Astrocyte (in vitro differentiated cells and primary cell): ENCODE data around the gene CNGB1.
"Not testable (repeated sequence)": the region's sequence is repeated elsewhere in the genome, so short reads cannot be mapped to it uniquely, and the experiment has no call there.

Experiments
- EZH2 ChIP-seq: IDR thresholded peaks from 2 replicates; pipeline ENCODE4 v1.6.1; 2012; ENCODE audit warnings: mild to moderate bottlenecking, low read length, inconsistent platforms; ENCODE audit not compliant: insufficient read depth
- TF ChIP-seq, protein P1 (sequence below): IDR thresholded peaks from 2 replicates; pipeline ENCODE4 v1.5.1; 2011; ENCODE audit warnings: low read depth, mild to moderate bottlenecking, inconsistent platforms, low read length, moderate library complexity; ENCODE audit not compliant: insufficient read depth

DNA sequence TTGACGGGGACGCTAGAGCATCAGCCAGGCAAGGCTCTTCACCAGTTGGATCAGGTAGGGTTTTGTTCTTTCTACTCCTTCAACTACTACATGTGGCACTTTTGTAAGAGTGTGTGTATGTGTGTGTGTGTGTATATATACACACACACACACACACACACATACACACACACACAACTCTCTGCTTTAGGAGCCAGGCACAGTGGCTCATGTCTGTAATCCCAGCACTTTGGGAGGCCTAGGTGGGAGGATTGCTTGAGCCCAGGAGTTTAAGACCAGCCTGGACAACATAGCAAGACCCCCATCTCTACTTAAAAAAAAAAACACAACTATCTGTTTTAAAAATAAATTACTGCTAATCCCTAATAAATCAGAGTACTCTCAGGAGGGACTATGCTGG lies 53.4 kb downstream of the CNGB1 start:
- TF ChIP-seq, protein P1, sequence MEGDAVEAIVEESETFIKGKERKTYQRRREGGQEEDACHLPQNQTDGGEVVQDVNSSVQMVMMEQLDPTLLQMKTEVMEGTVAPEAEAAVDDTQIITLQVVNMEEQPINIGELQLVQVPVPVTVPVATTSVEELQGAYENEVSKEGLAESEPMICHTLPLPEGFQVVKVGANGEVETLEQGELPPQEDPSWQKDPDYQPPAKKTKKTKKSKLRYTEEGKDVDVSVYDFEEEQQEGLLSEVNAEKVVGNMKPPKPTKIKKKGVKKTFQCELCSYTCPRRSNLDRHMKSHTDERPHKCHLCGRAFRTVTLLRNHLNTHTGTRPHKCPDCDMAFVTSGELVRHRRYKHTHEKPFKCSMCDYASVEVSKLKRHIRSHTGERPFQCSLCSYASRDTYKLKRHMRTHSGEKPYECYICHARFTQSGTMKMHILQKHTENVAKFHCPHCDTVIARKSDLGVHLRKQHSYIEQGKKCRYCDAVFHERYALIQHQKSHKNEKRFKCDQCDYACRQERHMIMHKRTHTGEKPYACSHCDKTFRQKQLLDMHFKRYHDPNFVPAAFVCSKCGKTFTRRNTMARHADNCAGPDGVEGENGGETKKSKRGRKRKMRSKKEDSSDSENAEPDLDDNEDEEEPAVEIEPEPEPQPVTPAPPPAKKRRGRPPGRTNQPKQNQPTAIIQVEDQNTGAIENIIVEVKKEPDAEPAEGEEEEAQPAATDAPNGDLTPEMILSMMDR, result not testable (repeated sequence)
- TF ChIP-seq EZH2, result not testable (repeated sequence)
